ENCODE data around the gene DNAJC6.

The DNAJC6 gene

GRCh38 chr1:65316233-65316632 is 6.9 kb downstream of the DNAJC6 start:
- H3K4me3 ChIP-seq (ENCODE audit: low read depth, low read length) = no peak overlapping the region
- TF ChIP-seq CTCF (IDR thresholded peaks at IDR 0.05; ENCODE audit: insufficient read depth, low read length, missing control alignments) = no peak
- ChIA-PET POLR2A (no interaction called here), CTCF (no interaction called here)
- no peak for DNase-seq (ENCODE audit: low read depth, low spot score)

- H3K4me3 ChIP-seq (ENCODE audit: low read depth, low read length) = no peak overlapping the region
- ChIA-PET POLR2A (no interaction called here), CTCF (no interaction called here)
- no peak for TF ChIP-seq CTCF (IDR thresholded peaks at IDR 0.05; ENCODE audit: insufficient read depth, low read length, missing control alignments)
- no peak for DNase-seq (ENCODE audit: low read depth, low spot score)
Observed at GRCh38 chr1:65317866-65318653, 8.7 kb downstream of the DNAJC6 start.

- CTCF ChIA-PET = no interaction called here
- DNase-seq (ENCODE audit: low read depth, low spot score) = no peak
- POLR2A ChIA-PET = no interaction called here
- no peak overlapping the region for H3K4me3 ChIP-seq (ENCODE audit: low read depth, low read length)
- TF ChIP-seq CTCF (IDR thresholded peaks at IDR 0.05; ENCODE audit: insufficient read depth, low read length, missing control alignments) = no peak
Observed at GRCh38 chr1:65319141-65319540, 9.8 kb downstream of the DNAJC6 start.

- H3K4me3 ChIP-seq (ENCODE audit: low read depth, low read length) = no peak overlapping the region
- ChIA-PET CTCF (no interaction called here), POLR2A (no interaction called here)
- TF ChIP-seq CTCF (IDR thresholded peaks at IDR 0.05; ENCODE audit: insufficient read depth, low read length, missing control alignments) = no peak
- DNase-seq (ENCODE audit: low read depth, low spot score) = no peak
Observed at GRCh38 chr1:65319754-65320153, 10.4 kb downstream of the DNAJC6 start.

GRCh38 chr1:65321879-65322278 is 12.5 kb downstream of the DNAJC6 start:
- TF ChIP-seq CTCF (IDR thresholded peaks at IDR 0.05; ENCODE audit: insufficient read depth, low read length, missing control alignments) = no peak
- POLR2A ChIA-PET = no interaction called here
- CTCF ChIA-PET = no interaction called here
- no peak for DNase-seq (ENCODE audit: low read depth, low spot score)
- no peak overlapping the region for H3K4me3 ChIP-seq (ENCODE audit: low read depth, low read length)

GRCh38 chr1:65323246-65323645 is 13.9 kb downstream of the DNAJC6 start:
- no peak for TF ChIP-seq CTCF (IDR thresholded peaks at IDR 0.05; ENCODE audit: insufficient read depth, low read length, missing control alignments)
- POLR2A ChIA-PET = no interaction called here
- no peak for DNase-seq (ENCODE audit: low read depth, low spot score)
- no peak overlapping the region for H3K4me3 ChIP-seq (ENCODE audit: low read depth, low read length)
- CTCF ChIA-PET = no interaction called here

Data from AG04449 (cell line).